Amygdala (tissue), 56 donors: ENCODE data around the gene STX16.
"Not testable (repeated sequence)": the region's sequence is repeated elsewhere in the genome, so short reads cannot be mapped to it uniquely, and the experiment has no call there.

Source experiments
- DNase-seq, 56 donors: peaks; one replicate each; lab custom pipeline; 2025; lab: John Stamatoyannopoulos, UW

The STX16 gene

GRCh38 chr20:58634521-58635278 is 16.4 kb upstream of the STX16 start:
- DNase-seq = no peak

GRCh38 chr20:58635279-58635665 is 15.8 kb upstream of the STX16 start:
- DNase-seq = no peak

- no peak for DNase-seq
Observed at GRCh38 chr20:58636396-58636982, 14.6 kb upstream of the STX16 start.

GRCh38 chr20:58636983-58637421 is 14.1 kb upstream of the STX16 start:
- peak in 3 of 56 donors; percentile 16 to 26 (median 17) for DNase-seq

GRCh38 chr20:58637466-58638213 is 13.4 kb upstream of the STX16 start:
- peak in 4 of 56 donors; percentile 8 to 55 (median 27) for DNase-seq

GRCh38 chr20:58638467-58639181 is 12.5 kb upstream of the STX16 start:
- DNase-seq = no peak

GRCh38 chr20:58639182-58640146 is 11.6 kb upstream of the STX16 start:
- DNase-seq = no peak

GRCh38 chr20:58640446-58640845 is 10.6 kb upstream of the STX16 start:
- no peak for DNase-seq

- DNase-seq = no peak
Observed at GRCh38 chr20:58642441-58642840, 8.6 kb upstream of the STX16 start.

GRCh38 chr20:58642896-58643295 is 8.2 kb upstream of the STX16 start:
- not testable (repeated sequence) for DNase-seq

GRCh38 chr20:58645412-58645968 is 5.6 kb upstream of the STX16 start:
- no peak for DNase-seq

GRCh38 chr20:58646257-58646656 is 4.8 kb upstream of the STX16 start:
- no peak for DNase-seq

- no peak for DNase-seq
Observed at GRCh38 chr20:58646703-58647102, 4.4 kb upstream of the STX16 start.

GRCh38 chr20:58647162-58647795 is 3.8 kb upstream of the STX16 start:
- DNase-seq = no peak

GRCh38 chr20:58647796-58648501 is 3.1 kb upstream of the STX16 start:
- DNase-seq = peak in 2 of 56 donors; percentile 10 to 34

GRCh38 chr20:58648502-58648825 is 2.6 kb upstream of the STX16 start:
- not testable (repeated sequence) for DNase-seq

- peak in 1 of 56 donors; percentile 8 for DNase-seq
Observed at GRCh38 chr20:58649288-58650180, 1.5 kb upstream of the STX16 start.
